GM18907 (cell line): Measurements from ENCODE around the gene TNFRSF14.

ENCODE experiments used
- ATAC-seq: cut with Tn5 transposase; IDR thresholded peaks from one replicate; pipeline ENCODE4 v1.9.1; 2021; ENCODE audit warnings: mild to moderate bottlenecking, moderate library complexity; ENCODE audit not compliant: unreplicated experiment

The TNFRSF14 gene

GRCh38 chr1:2611621-2612437 lies 55.7 kb downstream of the TNFRSF14 start:
- no peak for ATAC-seq

DNA sequence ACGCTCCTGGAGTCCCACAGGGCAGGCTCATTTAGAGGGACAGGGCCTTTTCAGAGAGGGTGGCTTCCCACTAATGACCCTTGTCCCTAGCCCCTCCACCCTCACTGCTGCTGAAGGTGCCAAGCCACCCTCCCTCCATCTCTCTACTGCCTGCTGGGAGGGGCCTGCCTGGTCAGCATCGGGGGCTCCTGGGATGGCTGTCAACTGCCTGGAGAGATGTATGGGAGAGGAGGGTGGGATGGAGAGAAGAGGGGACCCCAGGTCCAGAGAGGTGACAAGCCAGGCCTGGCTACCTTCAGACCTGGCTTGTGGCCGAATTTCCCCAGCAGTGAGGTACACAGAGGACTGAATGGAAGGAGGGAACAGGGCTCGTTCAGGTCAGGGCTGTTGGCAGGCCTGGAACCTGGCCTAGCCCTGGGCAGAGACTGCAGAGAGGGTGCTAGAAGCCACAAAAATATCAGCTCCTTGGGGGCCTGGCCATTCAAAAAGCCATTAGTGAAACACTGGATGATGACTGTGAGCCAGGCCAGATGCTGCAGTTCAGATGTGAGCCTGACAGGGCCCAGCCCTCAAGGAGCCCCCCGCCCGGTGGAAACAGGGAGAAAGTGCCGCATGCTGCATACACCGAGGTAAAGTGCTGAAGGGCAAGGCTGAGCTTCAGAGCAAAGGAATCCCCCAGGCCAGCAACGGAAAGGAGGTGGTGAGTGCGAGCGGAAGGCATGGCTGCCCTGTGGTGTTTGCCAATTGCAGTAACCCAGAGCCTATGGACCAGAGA lies 56.6 kb downstream of the TNFRSF14 start:
- ATAC-seq = no peak
